A549 (cell line): ENCODE measurements around the gene GPR137C. TPM values are rescaled to one million over a fixed set of nuclear protein-coding genes. Genes with fewer than 3 reads are reported as not detected.
A peak's percentile ranks its signal among the peaks of the same experiment; 100 is the strongest.

Experiments used
- ATAC-seq, 2 experiments: fragments of 200-7000 bp in 1 of 2; fragments of >200 bp in 1 of 2; cut with Nextera tagmentation in 1 of 2; cut with Tn5 transposase in 1 of 2; 3 replicates each; pipeline versions ENCODE4 v1.8.0 to v1.9.1; 2018 to 2020; ENCODE audit warnings: mild to moderate bottlenecking in 1 of 2, moderate library complexity in 1 of 2
- CTCF ChIA-PET: fragments of 300-600 bp; sonication (Branson Sonifier 250); formaldehyde crosslinking; extraction: SDS; loops from one replicate; lab custom pipeline; 2021; ENCODE audit warnings: antibody characterized with exemption, inconsistent platforms; lab: Yijun Ruan, JAX
- POLR2A ChIA-PET: fragments of 350-600 bp; formaldehyde crosslinking; extraction: SDS; loops from one replicate; lab custom pipeline; 2021; ENCODE audit warnings: antibody characterized with exemption, inconsistent platforms; lab: Yijun Ruan, JAX
- DNase-seq, 2 experiments: peaks; one replicate each; pipeline versions ENCODE4 v3.0.0 to v3.0.0-alpha.2; 2011 to 2016; ENCODE audit warnings: low read depth in 1 of 2, low spot score in 1 of 2
- FAIRE-seq: peaks from 2 replicates; lab custom pipeline; 2011; peaks lifted over from hg19 to GRCh38; lab: Jason Lieb, UNC
- H3K27ac ChIP-seq, 2 experiments: fragments of >200 bp; sonication (Bioruptor Twin); formaldehyde crosslinking; 3 replicates each; pipeline ENCODE4 v1.5.1; 2016 to 2017
- H3K4me1 ChIP-seq: fragments of >200 bp; sonication (Bioruptor Twin); formaldehyde crosslinking; 3 replicates; pipeline ENCODE4 v1.6.1; 2016
- H3K4me2 ChIP-seq: fragments of >200 bp; sonication (Bioruptor Twin); formaldehyde crosslinking; 3 replicates; pipeline ENCODE4 v1.6.1; 2016
- H3K4me3 ChIP-seq: fragments of >200 bp; sonication (Bioruptor Twin); formaldehyde crosslinking; 3 replicates; pipeline ENCODE4 v1.5.1; 2016
- H3K9me3 ChIP-seq: fragments of >200 bp; sonication (Bioruptor Twin); formaldehyde crosslinking; 3 replicates; pipeline ENCODE4 v1.6.1; 2016
- BHLHE40 ChIP-seq: IDR thresholded peaks from 2 replicates; pipeline ENCODE4 v1.6.1; 2012; ENCODE audit warnings: low read depth, low read length, inconsistent platforms
- CBX2 ChIP-seq: fragments of 200-600 bp; sonication (generic); IDR thresholded peaks from 2 replicates; pipeline ENCODE4 v1.6.1; 2016; ENCODE audit warnings: low read depth, mild to moderate bottlenecking, borderline replicate concordance
- CBX8 ChIP-seq: fragments of 200-600 bp; sonication (generic); IDR thresholded peaks from 2 replicates; pipeline ENCODE4 v1.6.1; 2016
- CHD2 ChIP-seq: fragments of 150-350 bp; IDR thresholded peaks from 2 replicates; pipeline ENCODE4 v1.6.1; 2014; ENCODE audit warnings: low read length; ENCODE audit not compliant: partially characterized antibody
- EHF ChIP-seq: fragments of 250-450 bp; sonication (Bioruptor Pico); IDR thresholded peaks from 2 replicates; pipeline ENCODE4 v1.5.0; 2020; ENCODE audit warnings: mild to moderate bottlenecking
- ESRRA ChIP-seq: fragments of 150-350 bp; IDR thresholded peaks from 2 replicates; pipeline ENCODE4 v1.6.1; 2014; ENCODE audit warnings: mild to moderate bottlenecking, low read length, borderline replicate concordance
- FOSB ChIP-seq: fragments of 250-450 bp; sonication (Bioruptor Pico); IDR thresholded peaks from 2 replicates; pipeline ENCODE4 v1.5.0; 2020; ENCODE audit warnings: mild to moderate bottlenecking, moderate library complexity
- FOSL2 ChIP-seq, 2 experiments: fragments of 450-650 bp in 1 of 2; fragments of >200 bp in 1 of 2; sonication (Bioruptor Twin) in 1 of 2; formaldehyde crosslinking; IDR thresholded peaks; 2 replicates each; pipeline versions ENCODE4 v1.5.0 to v1.6.1; 2016 to 2020; ENCODE audit warnings: mild to moderate bottlenecking in 1 of 2, moderate library complexity in 1 of 2
- FOXS1 ChIP-seq: fragments of 250-450 bp; sonication (Bioruptor Pico); IDR thresholded peaks from 2 replicates; pipeline ENCODE4 v1.5.0; 2020; ENCODE audit warnings: mild to moderate bottlenecking, moderate library complexity
- HDAC2 ChIP-seq: fragments of 200-600 bp; sonication (generic); IDR thresholded peaks from 2 replicates; pipeline ENCODE4 v1.6.1; 2016
- HOXB13 ChIP-seq: fragments of 250-450 bp; sonication (Bioruptor Pico); IDR thresholded peaks from 2 replicates; pipeline ENCODE4 v1.5.0; 2020; ENCODE audit warnings: low read depth, mild to moderate bottlenecking, moderate library complexity
- KDM1A ChIP-seq: fragments of 200-600 bp; sonication (generic); IDR thresholded peaks from 2 replicates; pipeline ENCODE4 v1.6.1; 2016; ENCODE audit warnings: low read depth, mild to moderate bottlenecking
- MAFK ChIP-seq: fragments of 450-650 bp; IDR thresholded peaks from 2 replicates; pipeline ENCODE4 v1.6.1; 2014; ENCODE audit not compliant: partially characterized antibody
- MAZ ChIP-seq: fragments of 150-350 bp; IDR thresholded peaks from 2 replicates; pipeline ENCODE4 v1.6.1; 2014; ENCODE audit warnings: antibody characterized with exemption, low read depth, low read length, borderline replicate concordance
- NFE2L2 ChIP-seq: fragments of 150-350 bp; conservative IDR thresholded peaks from 2 replicates; pipeline ENCODE4 v1.6.1; 2014; ENCODE audit warnings: low read length
- NPAS2 ChIP-seq: fragments of 250-450 bp; sonication (Bioruptor Pico); IDR thresholded peaks from 2 replicates; pipeline ENCODE4 v1.8.0; 2022; ENCODE audit warnings: mild to moderate bottlenecking, moderate library complexity, borderline replicate concordance
- NR3C1 ChIP-seq: fragments of >200 bp; sonication (Bioruptor Twin); formaldehyde crosslinking; IDR thresholded peaks from 3 replicates; pipeline ENCODE4 v1.6.1; 2017
- PHF8 ChIP-seq: fragments of 200-600 bp; sonication (generic); IDR thresholded peaks from 2 replicates; pipeline ENCODE4 v1.6.1; 2016; ENCODE audit warnings: low read depth, mild to moderate bottlenecking, antibody characterized with exemption, moderate library complexity, borderline replicate concordance
- POLR2A ChIP-seq: IDR thresholded peaks from 2 replicates; pipeline ENCODE4 v1.6.1; 2012; ENCODE audit warnings: mild to moderate bottlenecking, low read length
- POLR2AphosphoS2 ChIP-seq: conservative IDR thresholded peaks from 2 replicates; pipeline ENCODE4 v1.6.1; 2012; ENCODE audit warnings: low read length, improper control_type of control experiment, inconsistent platforms
- RFX5 ChIP-seq: fragments of 450-650 bp; IDR thresholded peaks from 2 replicates; pipeline ENCODE4 v1.7.1; 2014; ENCODE audit warnings: antibody characterized with exemption, mild to moderate bottlenecking, moderate library complexity
- RNF2 ChIP-seq: fragments of 200-600 bp; sonication (generic); IDR thresholded peaks from 2 replicates; pipeline ENCODE4 v1.6.1; 2016; ENCODE audit warnings: low read depth, mild to moderate bottlenecking, antibody characterized with exemption, moderate library complexity, borderline replicate concordance
- SREBF2 ChIP-seq: fragments of 450-650 bp; IDR thresholded peaks from 2 replicates; pipeline ENCODE4 v1.6.1; 2014; ENCODE audit warnings: mild to moderate bottlenecking, moderate library complexity
- TFCP2L1 ChIP-seq: fragments of 250-450 bp; sonication (Bioruptor Pico); IDR thresholded peaks from 2 replicates; pipeline ENCODE4 v1.5.0; 2021; ENCODE audit warnings: mild to moderate bottlenecking
- TP53 ChIP-seq: fragments of 250-450 bp; sonication (Bioruptor Pico); IDR thresholded peaks from 2 replicates; pipeline ENCODE4 v1.5.0; 2021; ENCODE audit warnings: mild to moderate bottlenecking, moderate library complexity
- ZFP36 ChIP-seq: fragments of 450-650 bp; IDR thresholded peaks from 2 replicates; pipeline ENCODE4 v1.6.1; 2014; ENCODE audit warnings: borderline replicate concordance; ENCODE audit not compliant: partially characterized antibody
- ZNF302 ChIP-seq: fragments of 250-450 bp; sonication (Bioruptor Pico); IDR thresholded peaks from 2 replicates; pipeline ENCODE4 v1.9.0; 2021; ENCODE audit warnings: inconsistent platforms, mild to moderate bottlenecking, moderate library complexity
- ZSCAN20 ChIP-seq: fragments of 250-450 bp; sonication (Bioruptor Pico); IDR thresholded peaks from 2 replicates; pipeline ENCODE4 v1.8.0; 2022; ENCODE audit warnings: mild to moderate bottlenecking, moderate library complexity
- WGBS: methylation state at CpG from one replicate; pipeline ENCODE4 v1.1.6; 2017; ENCODE audit errors: missing lambda C conversion rate; 5-methylcytosine and 5-hydroxymethylcytosine counted together
- polyA plus RNA-seq, 4 experiments: library from polyadenylated mRNA; depleted of rRNA in 3 of 4; stranded (reverse); fragments of >200 nt; fragmentation: RNase III in 1 of 4; extraction: RNeasy Plus Mini Kit Qiagen cat#74134 plus additional on column Dnase treatment in 1 of 4; gene quantifications; 2 replicates in 3 of 4; 3 replicates in 1 of 4; pipeline ENCODE4 v1.2.3, GENCODE V29; 2011 to 2017
- TF ChIP-seq, protein P1 (sequence below): fragments of >200 bp; sonication (Bioruptor Twin); formaldehyde crosslinking; IDR thresholded peaks from 2 replicates; pipeline ENCODE4 v1.6.1; 2016
- TF ChIP-seq, protein P2 (sequence below): IDR thresholded peaks from 2 replicates; pipeline ENCODE4 v1.6.1; 2012; ENCODE audit warnings: low read depth, borderline replicate concordance
- TF ChIP-seq, protein P3 (sequence below): fragments of >200 bp; sonication (Bioruptor Twin); formaldehyde crosslinking; IDR thresholded peaks from 3 replicates; pipeline ENCODE4 v1.5.1; 2016
- TF ChIP-seq, protein P4 (sequence below): fragments of 250-450 bp; sonication (Bioruptor Pico); IDR thresholded peaks from 2 replicates; pipeline ENCODE4 v1.5.0; 2020; ENCODE audit warnings: low read depth, mild to moderate bottlenecking, moderate library complexity

The GPR137C gene
- polyA plus RNA-seq, 2 of the 4 experiments (the other 2 are of a cell fraction), result 0.21 to 0.27 TPM

DNA sequence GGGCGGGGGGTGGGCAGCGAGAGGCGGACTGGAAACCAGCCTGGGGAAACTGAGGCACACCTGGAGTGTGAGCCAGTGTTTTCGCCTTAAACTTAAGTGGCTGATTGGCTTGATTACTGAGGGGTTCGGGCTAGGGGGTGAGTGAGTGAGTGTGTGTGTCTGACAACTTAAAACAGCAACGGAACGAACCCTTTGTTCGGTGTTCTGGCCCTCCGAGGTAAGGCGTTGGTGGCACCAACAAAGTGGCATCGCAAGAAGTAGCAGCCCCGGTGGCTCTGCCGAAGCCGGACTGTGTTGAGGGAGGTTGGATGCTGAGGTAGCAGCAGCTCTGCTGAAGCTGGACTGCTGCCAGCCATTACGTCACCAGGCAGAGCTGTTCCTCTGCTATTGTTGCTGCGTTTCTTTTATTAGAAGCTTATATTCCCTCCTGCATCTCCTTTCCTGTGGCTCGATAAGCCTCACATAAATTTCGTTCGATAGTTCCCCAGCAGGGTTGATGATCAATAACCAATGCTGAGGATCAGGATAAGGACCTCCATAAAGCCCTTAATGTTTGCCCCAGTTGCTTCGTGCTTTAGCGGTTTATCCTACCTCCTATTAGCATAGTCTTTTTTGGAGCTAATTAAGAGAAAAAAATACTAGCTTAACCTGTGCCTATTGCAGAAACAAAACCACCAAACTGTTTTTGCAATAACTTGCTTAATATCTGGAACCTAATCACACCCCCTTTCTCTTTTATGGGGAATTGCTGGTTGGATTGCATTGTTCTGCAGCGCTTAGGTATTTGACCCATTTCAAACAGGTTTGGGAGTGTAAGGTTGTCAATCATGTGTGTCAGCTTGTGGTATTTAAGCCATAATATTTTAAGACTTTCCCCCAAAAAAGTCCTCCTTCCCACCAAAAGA is 1.3 kb downstream of the GPR137C start:
- ATAC-seq (no peak), DNase-seq (peak in 1 of 2 experiments; percentile 62), FAIRE-seq (no peak)
- peaks cover 5% of the 10 kb centered on the region; the same call in 2 of the 3 replicates for H3K4me1 ChIP-seq
- peak overlapping the region; percentile 63 for H3K4me3 ChIP-seq
- CTCF ChIA-PET, result interaction anchor here (0.6 to 1.1 kb wide), 4 partner anchors 29 to 254 kb away, joined by 3 to 4 read pairs (median 3); no protein-coding TSS in a partner anchor
- H3K4me2 ChIP-seq, result peak overlapping the region; percentile 98
- peak overlapping the region in 1 of 2 experiments; percentile 73; a peak in 2 of 6 replicates for H3K27ac ChIP-seq
- POLR2A ChIA-PET, result interaction anchor here (1.2 kb wide), 1 partner anchor 238 kb away, joined by 3 read pairs; the partner anchor contains the start of gene GNPNAT1
- peaks cover 4% of the 10 kb centered on the region; the same call in 2 of the 3 replicates for H3K9me3 ChIP-seq
- 16% methylated on average over 19 of the region's 22 CpGs for WGBS
- no peak for TF ChIP-seq NPAS2 (CRISPR knock-in tag)
- TF ChIP-seq ESRRA, result no peak
- no peak for TF ChIP-seq MAZ
- no peak for TF ChIP-seq HDAC2
- peak; percentile 98 for TF ChIP-seq CBX8
- TF ChIP-seq EHF (CRISPR knock-in tag), result no peak
- TF ChIP-seq, protein P1, sequence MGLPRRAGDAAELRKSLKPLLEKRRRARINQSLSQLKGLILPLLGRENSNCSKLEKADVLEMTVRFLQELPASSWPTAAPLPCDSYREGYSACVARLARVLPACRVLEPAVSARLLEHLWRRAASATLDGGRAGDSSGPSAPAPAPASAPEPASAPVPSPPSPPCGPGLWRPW, result no peak
- TF ChIP-seq FOSL2 (IDR thresholded peaks at IDR 0.05), result no peak
- no peak for TF ChIP-seq FOSL2 (CRISPR knock-in tag; IDR thresholded peaks at IDR 0.05)
- peak; percentile 8 for TF ChIP-seq MAFK
- TF ChIP-seq ZFP36, result peak; percentile 37
- TF ChIP-seq ZNF302 (CRISPR knock-in tag), result no peak
- no peak for TF ChIP-seq POLR2AphosphoS2
- TF ChIP-seq TP53, result no peak
- TF ChIP-seq NR3C1, result no peak
- TF ChIP-seq, protein P2, sequence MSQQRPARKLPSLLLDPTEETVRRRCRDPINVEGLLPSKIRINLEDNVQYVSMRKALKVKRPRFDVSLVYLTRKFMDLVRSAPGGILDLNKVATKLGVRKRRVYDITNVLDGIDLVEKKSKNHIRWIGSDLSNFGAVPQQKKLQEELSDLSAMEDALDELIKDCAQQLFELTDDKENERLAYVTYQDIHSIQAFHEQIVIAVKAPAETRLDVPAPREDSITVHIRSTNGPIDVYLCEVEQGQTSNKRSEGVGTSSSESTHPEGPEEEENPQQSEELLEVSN, result 0 out of 2 replicates have a peak, but pooled peaks have one; percentile 15
- no peak for TF ChIP-seq FOXS1 (CRISPR knock-in tag)
- no peak for TF ChIP-seq SREBF2
- no peak for TF ChIP-seq PHF8
- TF ChIP-seq, protein P3, sequence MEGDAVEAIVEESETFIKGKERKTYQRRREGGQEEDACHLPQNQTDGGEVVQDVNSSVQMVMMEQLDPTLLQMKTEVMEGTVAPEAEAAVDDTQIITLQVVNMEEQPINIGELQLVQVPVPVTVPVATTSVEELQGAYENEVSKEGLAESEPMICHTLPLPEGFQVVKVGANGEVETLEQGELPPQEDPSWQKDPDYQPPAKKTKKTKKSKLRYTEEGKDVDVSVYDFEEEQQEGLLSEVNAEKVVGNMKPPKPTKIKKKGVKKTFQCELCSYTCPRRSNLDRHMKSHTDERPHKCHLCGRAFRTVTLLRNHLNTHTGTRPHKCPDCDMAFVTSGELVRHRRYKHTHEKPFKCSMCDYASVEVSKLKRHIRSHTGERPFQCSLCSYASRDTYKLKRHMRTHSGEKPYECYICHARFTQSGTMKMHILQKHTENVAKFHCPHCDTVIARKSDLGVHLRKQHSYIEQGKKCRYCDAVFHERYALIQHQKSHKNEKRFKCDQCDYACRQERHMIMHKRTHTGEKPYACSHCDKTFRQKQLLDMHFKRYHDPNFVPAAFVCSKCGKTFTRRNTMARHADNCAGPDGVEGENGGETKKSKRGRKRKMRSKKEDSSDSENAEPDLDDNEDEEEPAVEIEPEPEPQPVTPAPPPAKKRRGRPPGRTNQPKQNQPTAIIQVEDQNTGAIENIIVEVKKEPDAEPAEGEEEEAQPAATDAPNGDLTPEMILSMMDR, result no peak
- no peak for TF ChIP-seq TFCP2L1
- no peak for TF ChIP-seq NFE2L2
- no peak for TF ChIP-seq ZSCAN20 (CRISPR knock-in tag)
- no peak for TF ChIP-seq FOSB (CRISPR knock-in tag)
- peak; percentile 98 for TF ChIP-seq RNF2
- TF ChIP-seq CHD2, result no peak
- TF ChIP-seq KDM1A, result no peak
- no peak for TF ChIP-seq RFX5
- no peak for TF ChIP-seq HOXB13
- TF ChIP-seq, protein P4, sequence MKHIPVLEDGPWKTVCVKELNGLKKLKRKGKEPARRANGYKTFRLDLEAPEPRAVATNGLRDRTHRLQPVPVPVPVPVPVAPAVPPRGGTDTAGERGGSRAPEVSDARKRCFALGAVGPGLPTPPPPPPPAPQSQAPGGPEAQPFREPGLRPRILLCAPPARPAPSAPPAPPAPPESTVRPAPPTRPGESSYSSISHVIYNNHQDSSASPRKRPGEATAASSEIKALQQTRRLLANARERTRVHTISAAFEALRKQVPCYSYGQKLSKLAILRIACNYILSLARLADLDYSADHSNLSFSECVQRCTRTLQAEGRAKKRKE (CRISPR knock-in tag), result no peak
- no peak for TF ChIP-seq CBX2
- TF ChIP-seq POLR2A, result no peak
- TF ChIP-seq BHLHE40, result no peak
